Lower lobe of right lung (tissue), 2 donors: ENCODE data around the gene AGER. TPM values are rescaled to one million over a fixed set of nuclear protein-coding genes. Genes with fewer than 3 reads are reported as not detected.
A peak's percentile ranks its signal among the peaks of the same experiment; 100 is the strongest.

Experiments used
- ATAC-seq, 2 donors: fragments of 200-7000 bp; cut with Tn5 transposase; one replicate each; pipeline ENCODE4 v1.9.1; 2020 to 2022; ENCODE audit warnings: mild to moderate bottlenecking in 2 of 2, moderate library complexity in 2 of 2
- DNase-seq: peaks from one replicate; pipeline ENCODE4 v3.0.0-alpha.2; 2020
- H3K27ac ChIP-seq: fragments of 200-600 bp; one replicate; pipeline ENCODE4 v1.8.0; 2022
- H3K27me3 ChIP-seq: fragments of 200-600 bp; one replicate; pipeline ENCODE4 v1.8.0; 2022; ENCODE audit warnings: low read depth
- H3K36me3 ChIP-seq: fragments of 200-600 bp; one replicate; pipeline ENCODE4 v1.8.0; 2022; ENCODE audit warnings: mild to moderate bottlenecking
- H3K4me1 ChIP-seq: fragments of 200-600 bp; one replicate; pipeline ENCODE4 v1.8.0; 2022
- H3K4me3 ChIP-seq: fragments of 200-600 bp; one replicate; pipeline ENCODE4 v1.8.0; 2022; ENCODE audit warnings: mild to moderate bottlenecking
- H3K9me3 ChIP-seq: fragments of 200-600 bp; one replicate; pipeline ENCODE4 v1.8.0; 2022
- intact Hi-C: fragments of 100-400 bp; cut with DNase I; formaldehyde crosslinking; loops from one replicate; pipeline ENCODE4 v1.11.0; 2022
- total RNA-seq: library from RNA; stranded (reverse); fragmentation: NEBNext Ultra II Directional; extraction: Animal tissue kit (Norgen Biotek cat#: 25700); gene quantifications from one replicate; pipeline ENCODE4 v1.2.1, GENCODE V29; 2021
- TF ChIP-seq, protein P1 (sequence below): fragments of 200-600 bp; IDR thresholded peaks from one replicate; pipeline ENCODE4 v1.8.0; 2022; ENCODE audit warnings: antibody characterized with exemption, mild to moderate bottlenecking
- donor health status: DM: no; HTN: yes; CAD: no; lungs with severe emphysema.

Gene AGER
- total RNA-seq, 1 donor from 2014 or later, result 882 TPM

DNA sequence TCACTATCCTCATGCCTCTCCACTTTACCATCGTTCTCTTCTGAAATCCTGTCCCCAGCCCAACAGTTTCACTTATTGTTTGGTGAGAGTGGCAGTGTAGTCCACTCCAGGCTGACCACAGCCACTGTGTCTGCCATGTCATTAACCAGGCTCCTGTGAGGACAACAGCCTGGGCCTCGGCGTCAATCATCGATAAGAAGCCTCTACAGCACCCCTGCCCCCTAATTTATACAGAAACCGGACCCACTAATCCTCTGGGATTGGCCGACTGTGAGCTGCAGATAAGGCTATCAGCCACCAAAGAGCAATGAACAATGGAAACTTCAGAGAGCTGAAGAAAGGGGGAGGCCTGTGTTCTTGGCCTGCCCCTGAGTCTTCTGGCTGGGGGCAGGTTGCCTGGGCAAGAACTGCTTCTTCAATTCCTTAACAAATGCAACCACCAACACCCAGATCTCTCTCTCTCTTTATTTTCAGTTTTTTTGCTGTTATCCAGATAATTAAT, 16.2 kb downstream of the AGER start:
- H3K4me3 ChIP-seq, result no peak overlapping the region
- no peaks in the 10 kb centered on the region for H3K4me1 ChIP-seq
- ATAC-seq (no peak), DNase-seq (no peak)
- no peaks in the 10 kb centered on the region for H3K9me3 ChIP-seq
- H3K27ac ChIP-seq, result no peak overlapping the region
- no peaks in the 10 kb centered on the region for H3K27me3 ChIP-seq
- TF ChIP-seq, protein P1, sequence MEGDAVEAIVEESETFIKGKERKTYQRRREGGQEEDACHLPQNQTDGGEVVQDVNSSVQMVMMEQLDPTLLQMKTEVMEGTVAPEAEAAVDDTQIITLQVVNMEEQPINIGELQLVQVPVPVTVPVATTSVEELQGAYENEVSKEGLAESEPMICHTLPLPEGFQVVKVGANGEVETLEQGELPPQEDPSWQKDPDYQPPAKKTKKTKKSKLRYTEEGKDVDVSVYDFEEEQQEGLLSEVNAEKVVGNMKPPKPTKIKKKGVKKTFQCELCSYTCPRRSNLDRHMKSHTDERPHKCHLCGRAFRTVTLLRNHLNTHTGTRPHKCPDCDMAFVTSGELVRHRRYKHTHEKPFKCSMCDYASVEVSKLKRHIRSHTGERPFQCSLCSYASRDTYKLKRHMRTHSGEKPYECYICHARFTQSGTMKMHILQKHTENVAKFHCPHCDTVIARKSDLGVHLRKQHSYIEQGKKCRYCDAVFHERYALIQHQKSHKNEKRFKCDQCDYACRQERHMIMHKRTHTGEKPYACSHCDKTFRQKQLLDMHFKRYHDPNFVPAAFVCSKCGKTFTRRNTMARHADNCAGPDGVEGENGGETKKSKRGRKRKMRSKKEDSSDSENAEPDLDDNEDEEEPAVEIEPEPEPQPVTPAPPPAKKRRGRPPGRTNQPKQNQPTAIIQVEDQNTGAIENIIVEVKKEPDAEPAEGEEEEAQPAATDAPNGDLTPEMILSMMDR, result no peak
- intact Hi-C loops, result no loop called here
- peaks cover 53% of the 10 kb centered on the region for H3K36me3 ChIP-seq

- H3K27me3 ChIP-seq, result no peaks in the 10 kb centered on the region
- H3K27ac ChIP-seq, result no peak overlapping the region
- H3K4me1 ChIP-seq, result no peaks in the 10 kb centered on the region
- peaks cover 53% of the 10 kb centered on the region for H3K36me3 ChIP-seq
- DNase-seq, result no peak
- no peaks in the 10 kb centered on the region for H3K9me3 ChIP-seq
- intact Hi-C loops, result no loop called here
- ATAC-seq, result peak in 1 of 2 donors; percentile 8
- H3K4me3 ChIP-seq, result no peak overlapping the region
- TF ChIP-seq, protein P1, result no peak
These were observed 16.8 kb downstream of the AGER start for GRCh38 chr6:32167154-32167760.

- Histone ChIP-seq H3K4me3 (no peak overlapping the region), H3K27me3 (no peaks in the 10 kb centered on the region), H3K36me3 (peaks cover 53% of the 10 kb centered on the region), H3K27ac (no peak overlapping the region), H3K4me1 (no peaks in the 10 kb centered on the region), H3K9me3 (no peaks in the 10 kb centered on the region)
- TF ChIP-seq, protein P1, result no peak
- intact Hi-C loops, result no loop called here
- DNase-seq, result no peak
- ATAC-seq, result peak in 1 of 2 donors; percentile 7
These were observed 17.5 kb downstream of the AGER start for GRCh38 chr6:32166411-32167061.

DNA sequence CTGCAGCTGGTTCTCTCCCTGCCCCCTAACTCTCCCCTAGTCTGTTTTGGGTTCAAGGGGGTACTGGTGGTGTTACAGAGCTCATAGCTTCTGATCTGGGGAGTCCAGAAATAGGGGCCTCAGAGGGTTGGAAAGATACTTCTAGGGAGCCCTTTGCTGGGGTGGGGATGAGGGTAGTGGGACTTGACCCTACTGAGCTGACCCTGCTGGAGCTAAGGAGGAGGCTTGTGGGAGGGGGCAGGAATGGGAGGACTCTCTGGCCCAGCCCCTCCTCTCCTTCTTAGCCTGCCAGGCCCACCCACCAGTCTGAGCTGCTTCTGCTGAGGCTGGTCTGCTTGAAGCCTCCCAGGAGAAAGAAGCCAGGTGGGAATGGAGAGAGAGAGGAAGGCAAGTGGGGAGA, 19.8 kb downstream of the AGER start, which contains the start of gene EGFL8:
EGFL8 (plus strand) TSS at position 301 of the 400 bp plus-strand sequence. CDS start 1,571 bp downstream, outside the sequence.
- TF ChIP-seq, protein P1, result no peak
- Histone ChIP-seq H3K9me3 (no peaks in the 10 kb centered on the region), H3K4me1 (no peaks in the 10 kb centered on the region), H3K4me3 (no peak within 1 kb of the TSS), H3K27ac (peak within 1 kb of the TSS; percentile 69), H3K36me3 (peaks cover 36% of the 10 kb centered on the region), H3K27me3 (no peaks in the 10 kb centered on the region)
- DNase-seq (no peak), ATAC-seq (no peak)
- intact Hi-C loops, result no loop called here

DNA sequence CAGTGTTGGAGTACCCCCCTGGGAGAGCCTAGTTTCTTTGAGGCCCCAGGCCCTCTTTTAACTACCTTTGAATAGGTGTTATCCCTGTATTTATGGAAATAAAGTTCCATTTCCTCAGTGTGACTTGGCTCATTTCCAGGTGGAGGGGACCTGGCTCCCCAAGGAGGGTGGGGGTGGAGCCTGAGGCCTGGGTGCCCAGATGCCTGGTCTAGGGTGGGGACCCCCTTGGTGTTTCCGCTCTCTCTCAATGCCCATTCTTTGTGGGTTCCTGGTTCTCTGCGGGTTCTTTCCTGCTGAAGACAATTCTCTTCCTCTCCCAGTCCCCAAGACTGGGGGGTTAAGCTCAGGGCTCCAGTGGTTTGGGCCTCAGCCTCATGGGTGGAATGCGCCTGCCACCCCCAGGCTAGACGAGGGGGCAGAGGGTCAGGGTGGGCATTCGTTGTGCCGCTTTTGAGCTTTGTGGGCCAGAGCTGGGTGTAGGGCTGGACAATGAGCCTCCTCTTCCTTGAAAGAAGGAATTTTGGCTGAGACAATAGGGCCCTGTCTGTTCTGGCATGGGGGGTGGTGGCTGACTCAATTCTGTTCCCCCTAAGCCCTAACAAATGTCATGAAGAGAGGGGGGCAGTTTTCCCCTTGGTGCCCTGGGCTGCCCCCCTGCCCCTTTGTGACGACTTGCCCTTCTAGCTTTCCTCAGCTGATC, 20.3 kb downstream of the AGER start:
- H3K4me1 ChIP-seq, result no peaks in the 10 kb centered on the region
- ATAC-seq (peak; percentile 4 to 22), DNase-seq (no peak)
- TF ChIP-seq, protein P1, result no peak
- no peaks in the 10 kb centered on the region for H3K27me3 ChIP-seq
- peak overlapping the region; percentile 69 for H3K27ac ChIP-seq
- H3K36me3 ChIP-seq, result peaks cover 35% of the 10 kb centered on the region
- H3K4me3 ChIP-seq, result no peak overlapping the region
- no peaks in the 10 kb centered on the region for H3K9me3 ChIP-seq
- intact Hi-C loops, result no loop called here
